ENCODE results near the gene LTBP4. TPM values are rescaled to one million over a fixed set of nuclear protein-coding genes. Genes with fewer than 3 reads are reported as not detected.

LTBP4 gene
- total and polyA plus RNA-seq, 2 of the 13 experiments (the other 11 are each of a cell fraction or from before 2014, with no cell fraction given) = 0.86 to 2.3 TPM

- TF ChIP-seq ZNF724P (CRISPR knock-in tag; IDR thresholded peaks at IDR 0.05; ENCODE audit: borderline replicate concordance) (no peak), KLF12 (CRISPR knock-in tag; IDR thresholded peaks at IDR 0.05; ENCODE audit: borderline replicate concordance) (no peak), CBX5 (CRISPR knock-in tag; IDR thresholded peaks at IDR 0.05; ENCODE audit: borderline replicate concordance) (no peak), HNRNPLL (IDR thresholded peaks at IDR 0.05; ENCODE audit: low read depth, low read length, poor library complexity, severe bottlenecking) (no peak), PAX8 (CRISPR knock-in tag; IDR thresholded peaks at IDR 0.05; ENCODE audit: borderline replicate concordance) (no peak), RFX3 (CRISPR knock-in tag; IDR thresholded peaks at IDR 0.05) (0 out of 2 replicates have a peak, but pooled peaks have one; percentile 24), XRCC5 (optimal IDR thresholded peaks at IDR 0.05; ENCODE audit: low read length) (no peak), BCLAF1 (IDR thresholded peaks at IDR 0.05) (no peak), ZNF460 (CRISPR knock-in tag; IDR thresholded peaks at IDR 0.05; ENCODE audit: borderline replicate concordance) (no peak), ZNF543 (CRISPR knock-in tag; IDR thresholded peaks at IDR 0.05) (no peak), ZSCAN25 (CRISPR knock-in tag; IDR thresholded peaks at IDR 0.05) (no peak), IKZF1 (IDR thresholded peaks at IDR 0.05) (no peak), RFX1 (IDR thresholded peaks at IDR 0.05) (0 out of 2 replicates have a peak, but pooled peaks have one; percentile 15), RFX5 (IDR thresholded peaks at IDR 0.05; ENCODE audit: low read depth, low read length) (peak; percentile 98), SNAI1 (CRISPR knock-in tag; IDR thresholded peaks at IDR 0.05; ENCODE audit: borderline replicate concordance) (no peak), RFXANK (CRISPR knock-in tag; IDR thresholded peaks at IDR 0.05) (peak; percentile 98), RFXAP (CRISPR knock-in tag; IDR thresholded peaks at IDR 0.05; ENCODE audit: borderline replicate concordance) (peak; percentile 97), ZBTB44 (CRISPR knock-in tag; IDR thresholded peaks at IDR 0.05) (no peak), PCBP2 (optimal IDR thresholded peaks at IDR 0.05; ENCODE audit: low read depth, low read length, poor library complexity, severe bottlenecking) (no peak), GATAD2A (CRISPR knock-in tag; IDR thresholded peaks at IDR 0.05) (no peak), TMF1 (CRISPR knock-in tag; IDR thresholded peaks at IDR 0.05; ENCODE audit: low read depth) (no peak), ZBTB46 (CRISPR knock-in tag; IDR thresholded peaks at IDR 0.05; ENCODE audit: borderline replicate concordance) (no peak), ZSCAN22 (CRISPR knock-in tag; IDR thresholded peaks at IDR 0.05) (no peak), SMARCC2 (IDR thresholded peaks at IDR 0.05) (no peak), USF2 (IDR thresholded peaks at IDR 0.05; ENCODE audit: low read depth, low read length) (peak; percentile 67), USF2 (CRISPR knock-in tag; IDR thresholded peaks at IDR 0.05; ENCODE audit: borderline replicate concordance) (peak; percentile 72; the same call in 1 of the 2 replicates)
These were observed 9.0 kb upstream of the LTBP4 start (continued) for GRCh38 chr19:40592170-40592569.

Data from HepG2 (cell line).